H9 (cell line): ENCODE results near the gene PBX1. TPM values are rescaled to one million over a fixed set of nuclear protein-coding genes. Genes with fewer than 3 reads are reported as not detected.

Experiments used
- DNase-seq: peaks from one replicate; pipeline ENCODE4 v3.0.0-alpha.2; 2017
- H2AFZ ChIP-seq: one replicate; pipeline ENCODE4 v1.6.1; 2013; ENCODE audit warnings: mild to moderate bottlenecking, low read length, control low read depth, moderate library complexity
- H2AK5ac ChIP-seq: 2 replicates; pipeline ENCODE4 v1.6.1; 2013; ENCODE audit warnings: low read length, control low read depth, mixed read lengths; ENCODE audit not compliant: insufficient read length
- H2BK120ac ChIP-seq: one replicate; pipeline ENCODE4 v1.6.1; 2013; ENCODE audit warnings: low read depth, mild to moderate bottlenecking, low read length, control low read depth, inconsistent platforms; ENCODE audit not compliant: poor library complexity, severe bottlenecking
- H2BK12ac ChIP-seq: 2 replicates; pipeline ENCODE4 v1.6.1; 2013; ENCODE audit warnings: low read length, control low read depth, mixed read lengths, low read depth; ENCODE audit not compliant: insufficient read length
- H2BK15ac ChIP-seq: 2 replicates; pipeline ENCODE4 v1.6.1; 2013; ENCODE audit warnings: low read depth, low read length, control low read depth
- H2BK20ac ChIP-seq: one replicate; pipeline ENCODE4 v1.6.1; 2013; ENCODE audit warnings: low read depth, mild to moderate bottlenecking, low read length, control low read depth, inconsistent platforms; ENCODE audit not compliant: poor library complexity, severe bottlenecking
- H2BK5ac ChIP-seq: 2 replicates; pipeline ENCODE4 v1.6.1; 2013; ENCODE audit warnings: low read length, control low read depth, mixed read lengths; ENCODE audit not compliant: insufficient read length
- H3K14ac ChIP-seq: 2 replicates; pipeline ENCODE4 v1.6.1; 2013; ENCODE audit warnings: low read length, control low read depth; ENCODE audit not compliant: insufficient read depth
- H3K18ac ChIP-seq: 2 replicates; pipeline ENCODE4 v1.6.1; 2013; ENCODE audit warnings: low read depth, mild to moderate bottlenecking, mixed read lengths, low read length, control low read depth; ENCODE audit not compliant: insufficient read length
- H3K23ac ChIP-seq: 2 replicates; pipeline ENCODE4 v1.6.1; 2013; ENCODE audit warnings: low read length, control low read depth, mixed read lengths, low read depth; ENCODE audit not compliant: insufficient read length
- H3K23me2 ChIP-seq: 2 replicates; pipeline ENCODE4 v1.6.1; 2013; ENCODE audit warnings: low read depth, mild to moderate bottlenecking, mixed read lengths, low read length, control low read depth; ENCODE audit not compliant: insufficient read length, poor library complexity, severe bottlenecking
- H3K27ac ChIP-seq: 2 replicates; pipeline ENCODE4 v1.5.1; 2013; ENCODE audit warnings: low read length, control low read depth, mixed read lengths, low read depth; ENCODE audit not compliant: insufficient read length
- H3K27me3 ChIP-seq: 2 replicates; pipeline ENCODE4 v1.6.1; 2013; ENCODE audit warnings: low read length, control low read depth, inconsistent platforms; ENCODE audit not compliant: insufficient read depth
- H3K4ac ChIP-seq: 2 replicates; pipeline ENCODE4 v1.6.1; 2013; ENCODE audit warnings: low read depth, mild to moderate bottlenecking, control low read depth, inconsistent platforms, low read length, moderate library complexity
- H3K4me1 ChIP-seq: 2 replicates; pipeline ENCODE4 v1.6.1; 2013; ENCODE audit warnings: low read length, control low read depth, inconsistent platforms; ENCODE audit not compliant: insufficient read depth
- H3K4me2 ChIP-seq: 2 replicates; pipeline ENCODE4 v1.6.1; 2013; ENCODE audit warnings: low read length, control low read depth, mixed read lengths; ENCODE audit not compliant: insufficient read length, insufficient read depth
- H3K56ac ChIP-seq: 2 replicates; pipeline ENCODE4 v1.6.1; 2013; ENCODE audit warnings: low read depth, mild to moderate bottlenecking, mixed read lengths, low read length, control low read depth; ENCODE audit not compliant: insufficient read length
- H3K79me1 ChIP-seq: 2 replicates; pipeline ENCODE4 v1.6.1; 2013; ENCODE audit warnings: low read depth, mild to moderate bottlenecking, moderate library complexity, low read length, control low read depth, inconsistent platforms; ENCODE audit not compliant: insufficient read depth, poor library complexity, severe bottlenecking
- H3K79me2 ChIP-seq: 2 replicates; pipeline ENCODE4 v1.6.1; 2013; ENCODE audit warnings: low read length, control low read depth, inconsistent platforms; ENCODE audit not compliant: insufficient read depth
- H3K9ac ChIP-seq: 2 replicates; pipeline ENCODE4 v1.6.1; 2013; ENCODE audit warnings: low read length, control low read depth, mixed read lengths; ENCODE audit not compliant: insufficient read length; ENCODE audit errors: extremely low read depth
- H3K9me3 ChIP-seq: one replicate; pipeline ENCODE4 v1.6.1; 2013; ENCODE audit warnings: low read depth, low read length, inconsistent platforms; ENCODE audit not compliant: control insufficient read depth
- H3T11ph ChIP-seq: one replicate; pipeline ENCODE4 v1.6.1; 2013; ENCODE audit warnings: mild to moderate bottlenecking, low read length, control low read depth, inconsistent platforms
- H4K20me1 ChIP-seq: one replicate; pipeline ENCODE4 v1.6.1; 2013; ENCODE audit not compliant: control insufficient read depth, insufficient read length, insufficient read depth
- H4K5ac ChIP-seq: 2 replicates; pipeline ENCODE4 v1.6.1; 2013; ENCODE audit warnings: low read depth, mild to moderate bottlenecking, mixed read lengths, low read length, control low read depth; ENCODE audit not compliant: insufficient read length
- H4K8ac ChIP-seq: replicated peaks from 2 replicates; pipeline ENCODE4 v1.6.1; 2013; ENCODE audit warnings: low read length, control low read depth, mixed read lengths, low read depth; ENCODE audit not compliant: insufficient read length
- H4K91ac ChIP-seq: 2 replicates; pipeline ENCODE4 v1.6.1; 2013; ENCODE audit warnings: low read depth, mild to moderate bottlenecking, moderate library complexity, mixed read lengths, low read length, control low read depth; ENCODE audit not compliant: insufficient read length
- H3K27ac Mint-ChIP-seq, 3 experiments: 2 replicates in 2 of 3; 3 replicates in 1 of 3; pipeline ENCODE4 v1.8.0; 2020 to 2021; ENCODE audit warnings: mixed read lengths in 3 of 3, mild to moderate bottlenecking in 1 of 3, moderate library complexity in 1 of 3
- H3K27me3 Mint-ChIP-seq: 2 replicates; pipeline ENCODE4 v1.8.0; 2021; ENCODE audit warnings: low read depth, mild to moderate bottlenecking, moderate library complexity, mixed read lengths
- H3K36me3 Mint-ChIP-seq, 3 experiments: 2 replicates in 2 of 3; 3 replicates in 1 of 3; pipeline ENCODE4 v1.8.0; 2020 to 2021; ENCODE audit warnings: low read depth in 3 of 3, mixed read lengths in 3 of 3; ENCODE audit not compliant: insufficient read depth in 1 of 3
- H3K4me1 Mint-ChIP-seq, 2 experiments: 2 replicates each; pipeline ENCODE4 v1.8.0; 2020; ENCODE audit warnings: mixed read lengths in 2 of 2
- H3K4me3 Mint-ChIP-seq, 2 experiments: 2 replicates in 1 of 2; 3 replicates in 1 of 2; pipeline ENCODE4 v1.8.0; 2020 to 2021; ENCODE audit warnings: mild to moderate bottlenecking in 2 of 2, mixed read lengths in 2 of 2, moderate library complexity in 1 of 2
- H3K9me3 Mint-ChIP-seq, 2 experiments: 2 replicates in 1 of 2; 3 replicates in 1 of 2; pipeline ENCODE4 v1.8.0; 2020; ENCODE audit warnings: mild to moderate bottlenecking in 2 of 2, mixed read lengths in 2 of 2, moderate library complexity in 1 of 2
- WGBS: extraction: QIAGEN DNeasy Blood & Tissue Kit; methylation state at CpG from one replicate; pipeline ENCODE4 v1.1.7; 2013; ENCODE audit warnings: missing lambda C conversion rate, low lambda C conversion rate, mixed read lengths; ENCODE audit not compliant: insufficient read length; ENCODE audit errors: extremely low coverage; 5-methylcytosine and 5-hydroxymethylcytosine counted together
- total RNA-seq: library from RNA; stranded (reverse); gene quantifications from 2 replicates; pipeline ENCODE4 v1.2.1, GENCODE V29; 2021
- TF ChIP-seq, protein P1 (sequence below): fragments of 200-600 bp; sonication (generic); conservative IDR thresholded peaks from 3 replicates; pipeline ENCODE4 v1.8.0; 2021; ENCODE audit warnings: antibody characterized with exemption, mild to moderate bottlenecking

Gene PBX1
- total RNA-seq, 1 experiment from 2014 or later, result 142 TPM

DNA sequence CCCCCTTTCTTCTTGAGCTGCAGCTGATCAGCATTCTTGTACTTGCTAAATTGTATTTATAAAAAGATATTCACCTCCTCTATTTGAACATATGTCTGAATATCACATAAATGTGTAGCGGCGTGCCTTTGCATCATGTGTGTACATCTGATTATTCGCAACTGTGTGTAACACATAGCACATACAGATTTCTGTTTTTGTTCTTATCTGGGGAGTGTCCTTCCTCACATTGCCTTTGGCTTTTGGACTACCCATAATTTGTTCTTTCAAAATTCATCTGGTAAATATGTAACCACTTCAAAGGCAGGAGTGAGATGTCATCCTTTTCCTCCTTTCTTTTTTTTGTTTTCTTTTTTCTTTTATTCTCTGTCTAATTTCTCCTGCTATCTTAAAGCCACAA, 113.6 kb downstream of the PBX1 start:
- H3K23ac ChIP-seq, result no peak overlapping the region
- H3K9me3 ChIP-seq, result no peaks in the 10 kb centered on the region
- H3K9ac ChIP-seq, result no peak overlapping the region
- no peak overlapping the region for H3K27ac ChIP-seq
- Mint-ChIP-seq H3K36me3 (peaks cover 4 to 7% (median 7%) of the 10 kb centered on the region in 3 experiments; a peak in 6 of 7 replicates), H3K9me3 (no peaks in the 10 kb centered on the region), H3K27me3 (no peaks in the 10 kb centered on the region), H3K4me3 (no peak overlapping the region), H3K4me1 (peaks cover 43 to 58% of the 10 kb centered on the region in 2 experiments), H3K27ac (peak overlapping the region in 1 of 3 experiments; percentile 47; a peak in 1 of 7 replicates)
- no peak overlapping the region for H2BK12ac ChIP-seq
- H2BK15ac ChIP-seq, result no peak overlapping the region
- no peak overlapping the region for H3T11ph ChIP-seq
- TF ChIP-seq, protein P1, sequence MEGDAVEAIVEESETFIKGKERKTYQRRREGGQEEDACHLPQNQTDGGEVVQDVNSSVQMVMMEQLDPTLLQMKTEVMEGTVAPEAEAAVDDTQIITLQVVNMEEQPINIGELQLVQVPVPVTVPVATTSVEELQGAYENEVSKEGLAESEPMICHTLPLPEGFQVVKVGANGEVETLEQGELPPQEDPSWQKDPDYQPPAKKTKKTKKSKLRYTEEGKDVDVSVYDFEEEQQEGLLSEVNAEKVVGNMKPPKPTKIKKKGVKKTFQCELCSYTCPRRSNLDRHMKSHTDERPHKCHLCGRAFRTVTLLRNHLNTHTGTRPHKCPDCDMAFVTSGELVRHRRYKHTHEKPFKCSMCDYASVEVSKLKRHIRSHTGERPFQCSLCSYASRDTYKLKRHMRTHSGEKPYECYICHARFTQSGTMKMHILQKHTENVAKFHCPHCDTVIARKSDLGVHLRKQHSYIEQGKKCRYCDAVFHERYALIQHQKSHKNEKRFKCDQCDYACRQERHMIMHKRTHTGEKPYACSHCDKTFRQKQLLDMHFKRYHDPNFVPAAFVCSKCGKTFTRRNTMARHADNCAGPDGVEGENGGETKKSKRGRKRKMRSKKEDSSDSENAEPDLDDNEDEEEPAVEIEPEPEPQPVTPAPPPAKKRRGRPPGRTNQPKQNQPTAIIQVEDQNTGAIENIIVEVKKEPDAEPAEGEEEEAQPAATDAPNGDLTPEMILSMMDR, result no peak
- H4K8ac ChIP-seq, result no peak overlapping the region
- no peak overlapping the region for H2BK120ac ChIP-seq
- peaks cover 2% of the 10 kb centered on the region for H4K20me1 ChIP-seq
- H3K56ac ChIP-seq, result no peak overlapping the region
- H3K79me1 ChIP-seq, result peaks cover 9% of the 10 kb centered on the region
- no peak overlapping the region for H2AK5ac ChIP-seq
- no peaks in the 10 kb centered on the region for H3K23me2 ChIP-seq
- H3K4me1 ChIP-seq, result peaks cover 8% of the 10 kb centered on the region
- no peak overlapping the region for H2BK20ac ChIP-seq
- H3K79me2 ChIP-seq, result peaks cover 16% of the 10 kb centered on the region; the same call in 1 of the 2 replicates
- no peak overlapping the region for H3K14ac ChIP-seq
- WGBS, result no CpG with 5 or more reads among the region's 3 CpGs
- no peaks in the 10 kb centered on the region for H3K27me3 ChIP-seq
- H2BK5ac ChIP-seq, result no peak overlapping the region
- H3K4me2 ChIP-seq, result no peak overlapping the region
- H4K5ac ChIP-seq, result no peak overlapping the region
- H4K91ac ChIP-seq, result no peak overlapping the region
- no peak overlapping the region for H2AFZ ChIP-seq
- H3K4ac ChIP-seq, result no peak overlapping the region
- DNase-seq, result no peak
- H3K18ac ChIP-seq, result no peak overlapping the region
